ENCODE data around the gene CTBP2. TPM values are rescaled to one million over a fixed set of nuclear protein-coding genes. Genes with fewer than 3 reads are reported as not detected.

CTBP2 gene
- polyA plus RNA-seq, 1 experiment, result 72.9 TPM

DNA sequence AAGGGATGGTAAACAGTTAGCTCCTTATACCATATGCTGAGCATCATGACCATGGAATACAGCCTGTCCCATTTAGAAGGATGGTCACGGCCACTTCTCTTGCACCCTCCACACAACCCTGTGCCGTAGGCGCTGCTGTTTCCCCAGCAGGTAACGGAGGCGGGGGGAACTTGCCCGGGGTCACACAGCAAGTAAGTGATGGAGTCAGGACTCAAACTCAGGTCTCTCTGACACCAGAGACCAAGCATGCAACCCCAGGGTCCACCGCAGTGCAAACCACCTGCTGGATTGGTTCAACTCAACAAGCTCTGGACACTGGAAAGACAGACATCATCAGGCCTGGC, 146.9 kb downstream of the CTBP2 start:
- DNase-seq (ENCODE audit: low read depth), result no peak
- TF ChIP-seq, protein P1, sequence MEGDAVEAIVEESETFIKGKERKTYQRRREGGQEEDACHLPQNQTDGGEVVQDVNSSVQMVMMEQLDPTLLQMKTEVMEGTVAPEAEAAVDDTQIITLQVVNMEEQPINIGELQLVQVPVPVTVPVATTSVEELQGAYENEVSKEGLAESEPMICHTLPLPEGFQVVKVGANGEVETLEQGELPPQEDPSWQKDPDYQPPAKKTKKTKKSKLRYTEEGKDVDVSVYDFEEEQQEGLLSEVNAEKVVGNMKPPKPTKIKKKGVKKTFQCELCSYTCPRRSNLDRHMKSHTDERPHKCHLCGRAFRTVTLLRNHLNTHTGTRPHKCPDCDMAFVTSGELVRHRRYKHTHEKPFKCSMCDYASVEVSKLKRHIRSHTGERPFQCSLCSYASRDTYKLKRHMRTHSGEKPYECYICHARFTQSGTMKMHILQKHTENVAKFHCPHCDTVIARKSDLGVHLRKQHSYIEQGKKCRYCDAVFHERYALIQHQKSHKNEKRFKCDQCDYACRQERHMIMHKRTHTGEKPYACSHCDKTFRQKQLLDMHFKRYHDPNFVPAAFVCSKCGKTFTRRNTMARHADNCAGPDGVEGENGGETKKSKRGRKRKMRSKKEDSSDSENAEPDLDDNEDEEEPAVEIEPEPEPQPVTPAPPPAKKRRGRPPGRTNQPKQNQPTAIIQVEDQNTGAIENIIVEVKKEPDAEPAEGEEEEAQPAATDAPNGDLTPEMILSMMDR (IDR thresholded peaks at IDR 0.05; ENCODE audit: insufficient read depth, low read depth, low read length), result no peak
- CTCF ChIA-PET, result interaction anchor here (1.2 to 1.5 kb wide), 2 partner anchors 15 to 21 kb away, joined by 3 to 4 read pairs; no protein-coding TSS in a partner anchor
- POLR2A ChIA-PET, result no interaction called here
- peaks cover 7% of the 10 kb centered on the region for H3K36me3 ChIP-seq (ENCODE audit: control insufficient read depth, insufficient read depth, low read length)
- no peaks in the 10 kb centered on the region for H3K27me3 ChIP-seq (ENCODE audit: control insufficient read depth, insufficient read depth, low read length)
- no peak overlapping the region for H3K4me3 ChIP-seq (ENCODE audit: low read depth, low read length)

DNA sequence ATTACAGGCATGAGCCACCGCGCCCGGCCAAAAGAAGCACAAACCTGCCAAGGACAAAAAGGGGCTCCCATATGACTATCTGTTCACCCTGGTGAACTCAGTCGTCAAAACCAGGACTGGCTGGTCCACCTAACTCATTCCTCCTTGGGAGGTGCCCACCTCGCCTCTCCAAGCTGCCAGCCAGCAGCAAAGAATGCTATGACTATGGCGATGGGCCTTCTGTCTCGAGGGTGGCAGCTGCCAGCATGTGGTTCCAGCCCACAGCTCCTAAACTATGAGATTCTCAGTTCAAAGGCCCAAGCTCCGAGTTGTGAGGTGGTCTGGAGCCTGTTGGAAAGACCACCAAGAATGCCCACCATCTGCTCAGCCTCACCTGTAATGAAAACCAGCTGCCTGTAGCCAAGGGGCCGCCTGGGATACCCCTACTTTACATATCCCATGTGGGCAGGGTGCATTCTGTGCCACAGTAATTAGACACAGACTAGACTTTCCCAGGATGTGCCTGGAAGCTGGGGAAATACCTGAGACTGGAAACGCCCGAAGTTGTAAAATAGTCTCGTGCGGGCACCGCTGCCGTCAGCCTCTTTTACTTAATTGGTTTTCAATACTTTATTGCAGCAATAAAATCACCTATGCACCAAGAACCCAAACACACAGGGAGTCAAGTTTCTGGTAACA, 147.4 kb downstream of the CTBP2 start:
- POLR2A ChIA-PET, result no interaction called here
- TF ChIP-seq, protein P1 (IDR thresholded peaks at IDR 0.05; ENCODE audit: insufficient read depth, low read depth, low read length), result no peak
- H3K36me3 ChIP-seq (ENCODE audit: control insufficient read depth, insufficient read depth, low read length), result peaks cover 7% of the 10 kb centered on the region
- no peaks in the 10 kb centered on the region for H3K27me3 ChIP-seq (ENCODE audit: control insufficient read depth, insufficient read depth, low read length)
- no peak overlapping the region for H3K4me3 ChIP-seq (ENCODE audit: low read depth, low read length)
- CTCF ChIA-PET, result interaction anchor here (1.2 to 1.5 kb wide), 2 partner anchors 15 to 20 kb away, joined by 3 to 4 read pairs; no protein-coding TSS in a partner anchor
- no peak for DNase-seq (ENCODE audit: low read depth)

DNA sequence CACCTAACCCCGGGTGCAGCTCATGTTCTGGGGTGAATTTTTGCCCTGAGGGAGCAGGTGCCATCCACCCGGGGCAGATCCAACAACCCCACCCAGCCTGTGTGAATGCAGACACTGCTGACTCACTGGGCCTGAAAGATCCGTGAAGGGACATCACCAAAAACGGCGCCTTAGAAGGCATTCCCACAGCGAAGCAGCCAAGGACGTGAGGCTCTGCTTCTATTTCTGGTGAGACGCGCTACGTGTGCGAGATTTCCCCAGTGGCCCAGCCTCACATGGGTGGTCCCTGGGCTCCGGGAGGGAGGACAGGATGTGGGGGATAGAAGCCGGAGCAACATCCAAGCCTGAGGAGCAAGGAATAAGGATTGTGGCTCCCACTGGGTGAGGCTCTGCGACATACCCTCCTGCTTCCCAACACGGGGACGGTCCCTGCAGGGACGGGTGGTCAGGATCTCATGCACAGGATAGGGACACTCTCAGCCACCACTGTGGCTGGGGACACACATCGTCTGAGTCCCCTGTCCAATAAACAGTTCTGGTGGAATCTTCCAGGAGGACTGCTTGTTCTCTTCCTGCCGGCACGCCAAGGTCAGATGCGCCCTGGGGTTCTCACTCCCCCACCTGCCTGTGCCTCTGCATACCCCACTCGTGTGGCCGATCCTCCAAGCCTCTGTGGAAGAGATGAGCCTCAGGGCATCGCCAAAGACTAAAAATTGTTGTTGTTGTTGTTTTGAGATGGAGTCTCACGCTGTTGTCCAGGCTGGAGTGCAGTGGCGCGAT, 148.2 kb downstream of the CTBP2 start:
- H3K36me3 ChIP-seq (ENCODE audit: control insufficient read depth, insufficient read depth, low read length), result peaks cover 6% of the 10 kb centered on the region
- ChIA-PET CTCF (interaction anchor here (0.9 kb wide), 1 partner anchor 20 kb away, joined by 3 read pairs; no protein-coding TSS in a partner anchor), POLR2A (no interaction called here)
- H3K4me3 ChIP-seq (ENCODE audit: low read depth, low read length), result no peak overlapping the region
- DNase-seq (ENCODE audit: low read depth), result no peak
- TF ChIP-seq, protein P1 (IDR thresholded peaks at IDR 0.05; ENCODE audit: insufficient read depth, low read depth, low read length), result no peak
- no peaks in the 10 kb centered on the region for H3K27me3 ChIP-seq (ENCODE audit: control insufficient read depth, insufficient read depth, low read length)

DNA sequence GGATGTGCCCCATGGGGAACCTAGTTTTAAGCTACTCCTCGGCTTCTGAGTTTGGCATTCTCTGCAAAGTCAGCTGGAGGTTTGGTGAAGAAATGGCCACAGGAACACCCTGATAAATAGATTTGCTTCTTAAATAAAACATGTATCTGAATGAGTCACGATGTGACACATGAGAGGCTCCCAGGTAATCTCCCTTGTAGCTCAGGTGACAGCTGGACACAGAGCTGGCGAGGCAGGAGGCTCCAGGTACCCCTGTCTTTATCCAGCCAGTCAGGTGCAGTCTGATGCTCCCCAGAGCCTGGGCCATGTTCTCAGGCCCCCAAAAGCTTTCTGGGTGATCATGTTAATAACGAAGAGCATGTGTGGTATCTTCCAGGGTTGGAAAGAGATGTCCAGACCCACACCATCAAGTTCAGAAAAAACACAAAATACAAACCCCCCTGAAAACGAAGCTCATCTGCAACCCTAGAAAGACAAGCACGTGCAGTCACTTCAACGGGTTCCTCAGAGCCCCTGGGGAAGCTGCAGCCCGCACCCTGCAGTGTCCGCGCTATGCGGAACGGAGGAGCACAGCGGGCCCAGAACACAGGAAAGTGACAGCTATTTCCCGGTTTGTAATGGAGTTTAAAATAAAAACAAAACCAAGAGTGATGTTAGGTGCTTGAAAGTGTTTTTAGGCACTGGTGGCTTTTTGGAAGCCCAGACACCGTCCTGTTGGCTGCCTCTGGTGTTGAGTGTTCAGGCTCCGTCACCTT, 149.0 kb downstream of the CTBP2 start:
- no peak overlapping the region for H3K4me3 ChIP-seq (ENCODE audit: low read depth, low read length)
- TF ChIP-seq, protein P1 (IDR thresholded peaks at IDR 0.05; ENCODE audit: insufficient read depth, low read depth, low read length), result no peak
- ChIA-PET POLR2A (no interaction called here), CTCF (interaction anchor here (0.9 to 3.2 kb wide), 4 partner anchors 9 to 37 kb away, joined by 3 to 13 read pairs (median 4); no protein-coding TSS in a partner anchor)
- DNase-seq (ENCODE audit: low read depth), result no peak
- H3K36me3 ChIP-seq (ENCODE audit: control insufficient read depth, insufficient read depth, low read length), result peaks cover 3% of the 10 kb centered on the region
- H3K27me3 ChIP-seq (ENCODE audit: control insufficient read depth, insufficient read depth, low read length), result no peaks in the 10 kb centered on the region

DNA sequence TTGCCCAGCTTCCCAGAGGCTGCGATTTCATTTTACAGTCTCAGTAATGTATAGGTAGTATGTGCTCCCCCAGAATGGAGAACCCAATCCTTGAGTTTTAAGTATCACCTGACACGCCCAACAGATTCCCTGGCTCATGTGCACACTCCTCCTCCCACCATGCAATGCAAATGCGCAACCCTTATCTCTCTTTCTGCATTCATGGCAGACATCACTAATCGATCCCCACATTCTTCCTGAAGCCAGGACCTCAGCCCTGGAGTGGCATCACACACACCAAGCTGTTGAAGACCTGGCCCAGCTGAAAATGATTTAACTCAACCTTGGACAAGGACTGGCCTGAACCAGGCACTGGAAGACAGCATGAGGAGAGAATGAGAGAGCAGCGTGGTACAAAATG, 150.0 kb downstream of the CTBP2 start:
- DNase-seq (ENCODE audit: low read depth), result no peak
- TF ChIP-seq, protein P1 (IDR thresholded peaks at IDR 0.05; ENCODE audit: insufficient read depth, low read depth, low read length), result no peak
- Histone ChIP-seq H3K4me3 (ENCODE audit: low read depth, low read length) (no peak overlapping the region), H3K27me3 (ENCODE audit: control insufficient read depth, insufficient read depth, low read length) (no peaks in the 10 kb centered on the region), H3K36me3 (ENCODE audit: control insufficient read depth, insufficient read depth, low read length) (peaks cover 4% of the 10 kb centered on the region)
- POLR2A ChIA-PET, result no interaction called here
- CTCF ChIA-PET, result interaction anchor here (1.6 to 3.2 kb wide), 3 partner anchors 10 to 50 kb away, joined by 4 to 13 read pairs (median 5); no protein-coding TSS in a partner anchor
